ENCODE results near the gene ZFYVE28. TPM values are rescaled to one million over a fixed set of nuclear protein-coding genes. Genes with fewer than 3 reads are reported as not detected.

The ZFYVE28 gene
- 0.23 and 0.31 TPM in 2 replicates for total RNA-seq

DNA sequence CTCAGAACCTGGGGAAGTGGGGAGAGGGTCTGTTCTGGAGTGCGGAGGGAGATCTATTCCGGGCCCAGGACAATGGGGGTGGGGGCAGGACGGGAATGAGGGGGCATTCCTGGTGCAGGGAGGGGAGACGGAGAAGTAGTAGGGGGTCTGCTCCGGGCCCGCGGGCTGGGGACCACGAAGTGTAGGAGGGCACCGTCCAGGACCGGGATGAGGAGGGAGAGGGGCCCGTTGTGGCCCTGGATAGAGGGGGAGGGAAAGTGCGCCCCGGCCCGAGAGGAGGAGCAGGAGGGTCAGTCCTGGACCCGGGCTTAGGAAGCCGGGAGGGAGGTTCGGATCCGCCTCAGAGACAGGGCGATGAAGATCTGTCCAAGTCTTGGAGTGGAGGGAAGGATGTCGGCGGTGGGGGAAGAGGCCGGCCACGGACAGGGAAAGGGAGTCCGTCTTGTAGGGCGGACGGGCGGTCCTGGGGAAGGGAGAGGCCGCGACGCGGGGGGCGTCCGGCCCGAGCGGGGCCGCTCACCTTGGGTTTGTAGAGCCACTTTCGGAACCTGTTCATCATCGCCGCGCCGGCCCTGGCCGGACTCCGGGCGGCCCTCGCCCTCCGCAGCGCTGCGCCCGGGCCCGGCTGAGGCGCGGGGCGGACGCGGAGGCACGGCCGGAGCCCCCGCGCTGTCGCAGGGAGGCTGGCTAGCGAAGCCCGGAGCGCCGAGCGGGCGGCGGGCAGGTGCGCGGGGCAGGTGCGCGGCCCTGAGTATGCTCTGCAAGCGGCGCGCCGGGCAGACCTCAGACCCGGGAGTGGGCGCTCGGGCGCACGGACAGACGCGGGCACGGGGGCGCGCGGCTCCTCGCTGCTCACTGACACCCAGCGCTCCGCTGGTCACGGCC lies at the start of gene ZFYVE28:
TSS of gene ZFYVE28 (minus strand) at position 881 of the 885 bp plus-strand sequence. CDS start at position 559, 322 bp downstream.

GRCh38 chr4:2418650-2419571 lies 466 bp upstream of the ZFYVE28 start, which contains the start of gene CFAP99:
TSS of gene CFAP99 (plus strand) at chr4:2418955.

DNA sequence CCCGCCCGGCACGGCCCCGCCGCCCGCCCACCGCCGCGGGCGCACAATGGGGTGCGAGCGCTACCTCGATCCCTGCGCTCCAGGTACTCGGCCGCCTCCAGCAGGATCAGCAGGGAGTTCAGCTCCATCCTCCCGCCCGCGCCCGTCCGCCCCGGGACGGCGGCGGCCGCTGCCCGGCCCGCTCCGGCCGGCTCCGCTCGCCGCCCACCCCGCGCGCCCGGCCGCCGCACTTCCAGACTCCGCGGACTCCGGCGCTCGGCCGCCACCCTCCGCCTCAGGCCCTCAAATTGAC lies 156.6 kb downstream of the ZFYVE28 start, which contains the start of gene MXD4:
TSS of gene MXD4 (minus strand) at position 257 of the 292 bp plus-strand sequence. CDS start at position 128, 129 bp downstream.

DNA sequence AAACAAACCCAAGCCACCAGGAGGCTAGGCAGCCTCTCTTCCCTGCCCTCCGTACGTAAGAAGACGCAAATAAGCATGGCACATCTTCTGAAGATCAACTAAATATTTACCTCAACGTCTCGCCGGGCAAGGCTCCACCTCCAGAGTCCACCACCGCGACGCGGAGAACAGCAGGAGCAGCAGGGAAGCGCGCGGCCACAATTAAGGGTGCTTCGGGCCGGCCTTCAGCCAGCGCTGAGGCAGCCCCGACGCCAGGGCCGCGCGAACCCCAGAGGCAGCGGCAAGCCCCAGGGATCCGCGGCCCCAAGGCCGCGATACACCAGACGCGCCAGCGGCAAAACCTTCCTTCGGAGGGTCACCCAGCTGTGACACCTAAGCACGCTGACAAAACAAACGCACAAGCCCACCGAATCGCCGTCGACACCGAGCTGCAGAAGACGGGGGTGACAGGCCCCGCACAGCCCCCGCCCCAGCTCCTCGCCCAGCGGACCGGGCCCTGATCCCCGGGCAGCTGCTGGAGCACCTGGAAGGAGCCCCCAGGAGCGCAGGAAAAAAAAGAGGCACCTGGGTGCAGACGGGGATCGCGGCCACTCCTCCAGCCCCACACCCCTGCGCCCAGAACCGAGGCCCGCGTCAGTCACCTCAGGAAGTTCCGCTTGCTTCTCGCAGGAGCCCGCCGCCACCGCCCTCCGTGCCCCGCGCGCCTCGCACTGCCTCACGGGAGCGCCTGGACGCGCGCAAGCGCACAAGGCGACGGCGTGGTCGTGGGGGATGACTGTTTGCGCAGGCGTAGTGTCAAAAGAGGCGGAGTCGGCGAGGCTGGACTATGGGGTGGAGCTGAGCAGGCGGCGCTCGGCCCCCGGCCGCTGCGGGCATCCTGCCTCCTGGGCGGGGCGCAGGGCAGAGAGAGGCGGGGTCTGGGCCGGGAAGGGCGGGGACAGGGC lies 176.8 kb downstream of the ZFYVE28 start, which contains the start of the genes HAUS3 and POLN:
TSS of gene HAUS3 (minus strand) at position 712 of the 944 bp plus-strand sequence. CDS start 1,175 bp downstream, outside the sequence.
TSS of gene POLN (minus strand) at position 712 of the 944 bp plus-strand sequence. CDS start 12,890 bp downstream, outside the sequence.

Other genes starting within 250 kb of the ZFYVE28 start
- gene HAUS3, start 176.5 kb downstream of the ZFYVE28 start, total RNA-seq = 6.6 and 13.5 TPM in 2 replicates
- gene POLN, start 176.5 kb downstream of the ZFYVE28 start, total RNA-seq = 0.53 and 0.78 TPM in 2 replicates
- gene MXD4, start 156.5 kb downstream of the ZFYVE28 start, total RNA-seq = 18.6 and 39.8 TPM in 2 replicates
- not detected in 2 replicates for gene CFAP99, start 310 bp upstream of the ZFYVE28 start, total RNA-seq
- gene RNF4, start 50.5 kb upstream of the ZFYVE28 start, total RNA-seq = 39.4 and 48.9 TPM in 2 replicates
- 8.9 and 10.2 TPM in 2 replicates for gene FAM193A, start 118.0 kb upstream of the ZFYVE28 start, total RNA-seq

All from hair follicular keratinocyte (primary cell).